ENCODE data around the gene RNASEH1. TPM values are rescaled to one million over a fixed set of nuclear protein-coding genes. Genes with fewer than 3 reads are reported as not detected.

Gene RNASEH1
- total and polyA plus RNA-seq, 2 of the 13 experiments (the other 11 are each of a cell fraction or from before 2014, with no cell fraction given): 14.5 to 57.4 TPM

DNA sequence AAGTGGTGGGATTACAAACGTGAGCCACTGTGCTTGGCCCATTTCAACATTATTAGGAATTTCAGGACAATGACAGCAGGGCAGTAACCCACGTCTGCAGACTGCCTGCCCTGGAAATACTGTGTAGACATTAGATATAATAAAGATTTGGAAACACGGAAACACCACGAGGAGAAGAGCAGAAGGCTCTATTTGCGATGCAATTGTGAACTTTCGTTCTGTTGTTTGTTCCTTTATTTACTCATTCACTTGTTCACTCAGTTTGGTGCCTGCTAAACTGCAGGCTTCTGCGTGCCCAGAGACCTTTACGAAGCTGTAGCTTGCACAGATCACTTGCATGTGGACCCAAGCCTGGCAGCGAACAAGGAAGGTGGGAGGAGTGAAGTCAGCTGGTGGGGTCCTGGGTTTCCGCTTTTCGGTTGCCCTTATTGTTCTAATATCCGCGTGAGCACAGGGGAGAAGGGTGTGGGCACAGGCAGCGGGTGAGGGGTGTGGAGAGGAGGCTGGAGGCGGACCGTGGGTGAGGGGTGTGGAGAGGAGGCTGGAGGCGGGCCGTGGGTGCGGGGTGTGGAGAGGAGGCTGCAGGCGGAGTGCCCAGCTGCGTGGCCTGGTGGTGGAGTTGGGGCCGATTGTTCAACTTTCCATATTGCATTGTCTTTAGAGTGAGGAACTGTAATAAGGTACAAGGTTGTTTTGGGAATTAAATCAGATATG, 40.2 kb upstream of the RNASEH1 start (continued):
- TF ChIP-seq, protein P1, sequence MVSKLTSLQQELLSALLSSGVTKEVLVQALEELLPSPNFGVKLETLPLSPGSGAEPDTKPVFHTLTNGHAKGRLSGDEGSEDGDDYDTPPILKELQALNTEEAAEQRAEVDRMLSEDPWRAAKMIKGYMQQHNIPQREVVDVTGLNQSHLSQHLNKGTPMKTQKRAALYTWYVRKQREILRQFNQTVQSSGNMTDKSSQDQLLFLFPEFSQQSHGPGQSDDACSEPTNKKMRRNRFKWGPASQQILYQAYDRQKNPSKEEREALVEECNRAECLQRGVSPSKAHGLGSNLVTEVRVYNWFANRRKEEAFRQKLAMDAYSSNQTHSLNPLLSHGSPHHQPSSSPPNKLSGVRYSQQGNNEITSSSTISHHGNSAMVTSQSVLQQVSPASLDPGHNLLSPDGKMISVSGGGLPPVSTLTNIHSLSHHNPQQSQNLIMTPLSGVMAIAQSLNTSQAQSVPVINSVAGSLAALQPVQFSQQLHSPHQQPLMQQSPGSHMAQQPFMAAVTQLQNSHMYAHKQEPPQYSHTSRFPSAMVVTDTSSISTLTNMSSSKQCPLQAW (CRISPR knock-in tag; IDR thresholded peaks at IDR 0.05): 0 out of 2 replicates have a peak, but pooled peaks have one; percentile 22
- TF ChIP-seq YEATS2 (CRISPR knock-in tag; IDR thresholded peaks at IDR 0.05; ENCODE audit: borderline replicate concordance): no peak
- 0 out of 2 replicates have a peak, but pooled peaks have one; percentile 38 for TF ChIP-seq ZSCAN29 (CRISPR knock-in tag; conservative IDR thresholded peaks at IDR 0.05)
- TF ChIP-seq HNRNPK (IDR thresholded peaks at IDR 0.05; ENCODE audit: low read depth, low read length, poor library complexity, severe bottlenecking): no peak
- TF ChIP-seq, protein P2, sequence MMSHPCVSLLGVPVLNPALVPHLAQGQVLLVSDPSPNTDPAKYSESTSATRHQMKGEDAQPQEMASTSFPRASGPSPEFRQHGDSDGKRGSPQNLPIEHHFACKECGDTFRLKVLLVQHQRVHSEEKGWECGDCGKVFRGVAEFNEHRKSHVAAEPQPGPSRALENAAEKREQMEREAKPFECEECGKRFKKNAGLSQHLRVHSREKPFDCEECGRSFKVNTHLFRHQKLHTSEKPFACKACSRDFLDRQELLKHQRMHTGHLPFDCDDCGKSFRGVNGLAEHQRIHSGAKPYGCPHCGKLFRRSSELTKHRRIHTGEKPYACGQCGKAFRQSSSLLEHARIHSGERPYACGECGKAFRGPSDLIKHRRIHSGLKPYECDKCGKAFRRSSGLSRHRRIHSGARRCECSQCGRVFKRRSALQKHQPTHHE (CRISPR knock-in tag; IDR thresholded peaks at IDR 0.05; ENCODE audit: borderline replicate concordance): 0 out of 2 replicates have a peak, but pooled peaks have one; percentile 4
- TF ChIP-seq KMT2B (CRISPR knock-in tag; IDR thresholded peaks at IDR 0.05): no peak
- no peak for TF ChIP-seq TCF7 (IDR thresholded peaks at IDR 0.05; ENCODE audit: low read depth)
- TF ChIP-seq, protein P3, sequence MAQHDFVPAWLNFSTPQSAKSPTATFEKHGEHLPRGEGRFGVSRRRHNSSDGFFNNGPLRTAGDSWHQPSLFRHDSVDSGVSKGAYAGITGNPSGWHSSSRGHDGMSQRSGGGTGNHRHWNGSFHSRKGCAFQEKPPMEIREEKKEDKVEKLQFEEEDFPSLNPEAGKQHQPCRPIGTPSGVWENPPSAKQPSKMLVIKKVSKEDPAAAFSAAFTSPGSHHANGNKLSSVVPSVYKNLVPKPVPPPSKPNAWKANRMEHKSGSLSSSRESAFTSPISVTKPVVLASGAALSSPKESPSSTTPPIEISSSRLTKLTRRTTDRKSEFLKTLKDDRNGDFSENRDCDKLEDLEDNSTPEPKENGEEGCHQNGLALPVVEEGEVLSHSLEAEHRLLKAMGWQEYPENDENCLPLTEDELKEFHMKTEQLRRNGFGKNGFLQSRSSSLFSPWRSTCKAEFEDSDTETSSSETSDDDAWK (CRISPR knock-in tag; IDR thresholded peaks at IDR 0.05): no peak
- 0 out of 2 replicates have a peak, but pooled peaks have one; percentile 40 for TF ChIP-seq ZNF501 (CRISPR knock-in tag; IDR thresholded peaks at IDR 0.05)
- TF ChIP-seq IRF2 (CRISPR knock-in tag; IDR thresholded peaks at IDR 0.05): no peak
- TF ChIP-seq, protein P4, sequence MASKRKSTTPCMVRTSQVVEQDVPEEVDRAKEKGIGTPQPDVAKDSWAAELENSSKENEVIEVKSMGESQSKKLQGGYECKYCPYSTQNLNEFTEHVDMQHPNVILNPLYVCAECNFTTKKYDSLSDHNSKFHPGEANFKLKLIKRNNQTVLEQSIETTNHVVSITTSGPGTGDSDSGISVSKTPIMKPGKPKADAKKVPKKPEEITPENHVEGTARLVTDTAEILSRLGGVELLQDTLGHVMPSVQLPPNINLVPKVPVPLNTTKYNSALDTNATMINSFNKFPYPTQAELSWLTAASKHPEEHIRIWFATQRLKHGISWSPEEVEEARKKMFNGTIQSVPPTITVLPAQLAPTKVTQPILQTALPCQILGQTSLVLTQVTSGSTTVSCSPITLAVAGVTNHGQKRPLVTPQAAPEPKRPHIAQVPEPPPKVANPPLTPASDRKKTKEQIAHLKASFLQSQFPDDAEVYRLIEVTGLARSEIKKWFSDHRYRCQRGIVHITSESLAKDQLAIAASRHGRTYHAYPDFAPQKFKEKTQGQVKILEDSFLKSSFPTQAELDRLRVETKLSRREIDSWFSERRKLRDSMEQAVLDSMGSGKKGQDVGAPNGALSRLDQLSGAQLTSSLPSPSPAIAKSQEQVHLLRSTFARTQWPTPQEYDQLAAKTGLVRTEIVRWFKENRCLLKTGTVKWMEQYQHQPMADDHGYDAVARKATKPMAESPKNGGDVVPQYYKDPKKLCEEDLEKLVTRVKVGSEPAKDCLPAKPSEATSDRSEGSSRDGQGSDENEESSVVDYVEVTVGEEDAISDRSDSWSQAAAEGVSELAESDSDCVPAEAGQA (IDR thresholded peaks at IDR 0.05; ENCODE audit: low read depth): 0 out of 2 replicates have a peak, but pooled peaks have one; percentile 35
- TF ChIP-seq, protein P4 (CRISPR knock-in tag; IDR thresholded peaks at IDR 0.05; ENCODE audit: borderline replicate concordance): no peak
- TF ChIP-seq ERF (CRISPR knock-in tag; IDR thresholded peaks at IDR 0.05): no peak
- TF ChIP-seq ZNF282 (IDR thresholded peaks at IDR 0.05; ENCODE audit: partially characterized antibody): no peak
- TF ChIP-seq, protein P5, sequence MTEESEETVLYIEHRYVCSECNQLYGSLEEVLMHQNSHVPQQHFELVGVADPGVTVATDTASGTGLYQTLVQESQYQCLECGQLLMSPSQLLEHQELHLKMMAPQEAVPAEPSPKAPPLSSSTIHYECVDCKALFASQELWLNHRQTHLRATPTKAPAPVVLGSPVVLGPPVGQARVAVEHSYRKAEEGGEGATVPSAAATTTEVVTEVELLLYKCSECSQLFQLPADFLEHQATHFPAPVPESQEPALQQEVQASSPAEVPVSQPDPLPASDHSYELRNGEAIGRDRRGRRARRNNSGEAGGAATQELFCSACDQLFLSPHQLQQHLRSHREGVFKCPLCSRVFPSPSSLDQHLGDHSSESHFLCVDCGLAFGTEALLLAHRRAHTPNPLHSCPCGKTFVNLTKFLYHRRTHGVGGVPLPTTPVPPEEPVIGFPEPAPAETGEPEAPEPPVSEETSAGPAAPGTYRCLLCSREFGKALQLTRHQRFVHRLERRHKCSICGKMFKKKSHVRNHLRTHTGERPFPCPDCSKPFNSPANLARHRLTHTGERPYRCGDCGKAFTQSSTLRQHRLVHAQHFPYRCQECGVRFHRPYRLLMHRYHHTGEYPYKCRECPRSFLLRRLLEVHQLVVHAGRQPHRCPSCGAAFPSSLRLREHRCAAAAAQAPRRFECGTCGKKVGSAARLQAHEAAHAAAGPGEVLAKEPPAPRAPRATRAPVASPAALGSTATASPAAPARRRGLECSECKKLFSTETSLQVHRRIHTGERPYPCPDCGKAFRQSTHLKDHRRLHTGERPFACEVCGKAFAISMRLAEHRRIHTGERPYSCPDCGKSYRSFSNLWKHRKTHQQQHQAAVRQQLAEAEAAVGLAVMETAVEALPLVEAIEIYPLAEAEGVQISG (CRISPR knock-in tag; IDR thresholded peaks at IDR 0.05): no peak

Measured in HepG2 (cell line).